WTC11 (cell line): ENCODE results near the gene CIB1. TPM values are rescaled to one million over a fixed set of nuclear protein-coding genes. Genes with fewer than 3 reads are reported as not detected.

Experiments
- ATAC-seq: fragments of 200-7000 bp; cut with Tn5 transposase; 2 replicates; pipeline ENCODE4 v1.10.0; 2021; ENCODE audit warnings: mild to moderate bottlenecking, moderate library complexity
- CTCF ChIA-PET: fragments of 300-600 bp; sonication (Branson Sonifier 250); formaldehyde crosslinking; loops from one replicate; lab custom pipeline; 2021; ENCODE audit warnings: antibody characterized with exemption; lab: Charles Lee
- POLR2A ChIA-PET: fragments of 350-600 bp; sonication (Branson Sonifier 250); formaldehyde crosslinking; loops from one replicate; lab custom pipeline; 2021; ENCODE audit warnings: antibody characterized with exemption; lab: Charles Lee
- DNase-seq: peaks from one replicate; pipeline ENCODE4 v3.0.0; 2021; ENCODE audit warnings: low spot score
- H3K27ac Mint-ChIP-seq: 2 replicates; pipeline ENCODE4 v1.8.0; 2021; ENCODE audit warnings: mixed read lengths
- H3K27me3 Mint-ChIP-seq: 2 replicates; pipeline ENCODE4 v1.8.0; 2021; ENCODE audit warnings: low read depth, mild to moderate bottlenecking, moderate library complexity, mixed read lengths
- H3K36me3 Mint-ChIP-seq: 2 replicates; pipeline ENCODE4 v1.8.0; 2021; ENCODE audit warnings: mixed read lengths
- H3K4me1 Mint-ChIP-seq: 2 replicates; pipeline ENCODE4 v1.8.0; 2022; ENCODE audit warnings: mixed read lengths
- H3K4me3 Mint-ChIP-seq: 2 replicates; pipeline ENCODE4 v1.8.0; 2021; ENCODE audit warnings: mild to moderate bottlenecking, moderate library complexity, mixed read lengths
- H3K9me3 Mint-ChIP-seq: 2 replicates; pipeline ENCODE4 v1.8.0; 2021; ENCODE audit warnings: mixed read lengths
- CREM ChIP-seq: sonication (generic); formaldehyde crosslinking; IDR thresholded peaks from 2 replicates; pipeline ENCODE4 v1.8.1; 2022; ENCODE audit warnings: mild to moderate bottlenecking, missing genetic modification reagents, moderate library complexity
- ETV6 ChIP-seq: sonication (generic); formaldehyde crosslinking; IDR thresholded peaks from 2 replicates; pipeline ENCODE4 v1.8.1; 2022; ENCODE audit warnings: mild to moderate bottlenecking, missing genetic modification reagents
- FOXK1 ChIP-seq: sonication (generic); formaldehyde crosslinking; IDR thresholded peaks from 2 replicates; pipeline ENCODE4 v1.8.0; 2022; ENCODE audit warnings: mild to moderate bottlenecking, moderate library complexity, missing genetic modification reagents
- NFE2L1 ChIP-seq: sonication (generic); formaldehyde crosslinking; IDR thresholded peaks from 2 replicates; pipeline ENCODE4 v1.8.1; 2023; ENCODE audit warnings: missing genetic modification reagents
- OVOL2 ChIP-seq: fragments of 250-450 bp; sonication (Bioruptor Pico); IDR thresholded peaks from 2 replicates; pipeline ENCODE4 v1.9.0; 2021; ENCODE audit warnings: mild to moderate bottlenecking, borderline replicate concordance
- SMAD4 ChIP-seq: sonication (generic); formaldehyde crosslinking; IDR thresholded peaks from 2 replicates; pipeline ENCODE4 v1.8.0; 2022; ENCODE audit warnings: mild to moderate bottlenecking, missing genetic modification reagents
- SOX15 ChIP-seq: fragments of 250-450 bp; sonication (Bioruptor Pico); IDR thresholded peaks from 2 replicates; pipeline ENCODE4 v1.9.0; 2021; ENCODE audit warnings: mild to moderate bottlenecking
- TCF7 ChIP-seq: sonication (generic); formaldehyde crosslinking; IDR thresholded peaks from 2 replicates; pipeline ENCODE4 v1.8.0; 2022; ENCODE audit warnings: mild to moderate bottlenecking, low read depth, missing genetic modification reagents, moderate library complexity
- TP53 ChIP-seq: sonication (generic); formaldehyde crosslinking; IDR thresholded peaks from 2 replicates; pipeline ENCODE4 v1.8.1; 2023; ENCODE audit warnings: mild to moderate bottlenecking, missing genetic modification reagents
- ZNF121 ChIP-seq: sonication (generic); formaldehyde crosslinking; IDR thresholded peaks from 2 replicates; pipeline ENCODE4 v1.8.0; 2023; ENCODE audit warnings: missing genetic modification reagents
- ZNF263 ChIP-seq: sonication (generic); formaldehyde crosslinking; IDR thresholded peaks from 2 replicates; pipeline ENCODE4 v1.8.1; 2022; ENCODE audit warnings: low read depth, mild to moderate bottlenecking, moderate library complexity, missing genetic modification reagents
- ZNF423 ChIP-seq: fragments of 250-450 bp; sonication (Bioruptor Pico); IDR thresholded peaks from 2 replicates; pipeline ENCODE4 v2.1.2; 2022; ENCODE audit warnings: mild to moderate bottlenecking, moderate library complexity
- total RNA-seq: library from RNA; stranded (reverse); gene quantifications from 3 replicates; pipeline ENCODE4 v1.2.3, GENCODE V29; 2021
- TF ChIP-seq, protein P1 (sequence below): sonication (generic); formaldehyde crosslinking; IDR thresholded peaks from 2 replicates; pipeline ENCODE4 v1.8.0; 2022; ENCODE audit warnings: mild to moderate bottlenecking, missing genetic modification reagents
- TF ChIP-seq, protein P2 (sequence below): fragments of 200-600 bp; IDR thresholded peaks from 2 replicates; pipeline ENCODE4 v1.8.0; 2022; ENCODE audit warnings: antibody characterized with exemption
- TF ChIP-seq, protein P3 (sequence below): fragments of 250-450 bp; sonication (Bioruptor Pico); IDR thresholded peaks from 2 replicates; pipeline ENCODE4 v2.1.2; 2022; ENCODE audit warnings: mild to moderate bottlenecking, moderate library complexity
- TF ChIP-seq, protein P4 (sequence below): sonication (generic); formaldehyde crosslinking; IDR thresholded peaks from 2 replicates; pipeline ENCODE4 v1.8.1; 2023; ENCODE audit warnings: mild to moderate bottlenecking, moderate library complexity, missing genetic modification reagents
- TF ChIP-seq, protein P5 (sequence below): sonication (generic); formaldehyde crosslinking; IDR thresholded peaks from 2 replicates; pipeline ENCODE4 v1.8.1; 2022; ENCODE audit warnings: missing genetic modification reagents, borderline replicate concordance

The CIB1 gene
- total RNA-seq, 1 experiment from 2014 or later: 29.6 TPM

DNA sequence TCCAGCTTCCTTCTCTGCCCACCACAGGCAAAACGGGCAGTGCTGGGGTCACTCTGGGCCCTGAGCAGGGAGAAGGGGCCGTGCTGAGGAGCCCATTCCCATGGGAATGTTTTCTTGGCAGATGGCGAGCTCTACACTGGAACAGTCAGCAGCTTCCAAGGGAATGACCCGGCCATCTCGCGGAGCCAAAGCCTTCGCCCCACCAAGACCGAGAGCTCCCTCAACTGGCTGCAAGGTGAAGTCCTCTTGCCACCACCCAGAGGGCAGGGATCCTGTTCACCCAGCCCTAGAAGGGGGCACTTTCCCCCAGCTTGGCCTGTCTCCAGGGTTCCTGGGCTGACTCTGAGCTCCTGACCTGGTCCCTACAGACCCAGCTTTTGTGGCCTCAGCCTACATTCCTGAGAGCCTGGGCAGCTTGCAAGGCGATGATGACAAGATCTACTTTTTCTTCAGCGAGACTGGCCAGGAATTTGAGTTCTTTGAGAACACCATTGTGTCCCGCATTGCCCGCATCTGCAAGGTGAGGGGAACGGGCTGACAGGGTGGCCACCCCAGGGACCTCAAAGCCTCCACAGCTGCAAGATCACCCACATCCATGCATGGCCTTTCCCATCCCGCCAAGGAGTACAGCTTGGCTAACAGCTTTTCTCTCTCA is 12.4 kb downstream of the CIB1 start:
- POLR2A ChIA-PET: interaction anchor here (0.6 to 1.5 kb wide), 6 partner anchors 12 to 119 kb away, joined by 3 to 12 read pairs (median 4); partner anchors contain the start of genes CIB1, GDPGP1 and IDH2
- peaks cover 31% of the 10 kb centered on the region for H3K36me3 Mint-ChIP-seq
- DNase-seq (peak; percentile 81), ATAC-seq (peak; percentile 93)
- H3K27ac Mint-ChIP-seq: no peak overlapping the region
- peaks cover 5% of the 10 kb centered on the region for H3K4me1 Mint-ChIP-seq
- TF ChIP-seq TP53 (no peak), NFE2L1 (CRISPR knock-in tag) (no peak), ETV6 (peak; percentile 35; the same call in 1 of the 2 replicates), SMAD4 (CRISPR knock-in tag) (no peak), ZNF263 (CRISPR knock-in tag) (no peak), ZNF121 (CRISPR knock-in tag) (0 out of 2 replicates have a peak, but pooled peaks have one; percentile 3), FOXK1 (0 out of 2 replicates have a peak, but pooled peaks have one; percentile 28), ZNF423 (CRISPR knock-in tag) (0 out of 2 replicates have a peak, but pooled peaks have one; percentile 24)
- TF ChIP-seq, protein P1, sequence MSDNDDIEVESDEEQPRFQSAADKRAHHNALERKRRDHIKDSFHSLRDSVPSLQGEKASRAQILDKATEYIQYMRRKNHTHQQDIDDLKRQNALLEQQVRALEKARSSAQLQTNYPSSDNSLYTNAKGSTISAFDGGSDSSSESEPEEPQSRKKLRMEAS (CRISPR knock-in tag): no peak
- TF ChIP-seq, protein P2, sequence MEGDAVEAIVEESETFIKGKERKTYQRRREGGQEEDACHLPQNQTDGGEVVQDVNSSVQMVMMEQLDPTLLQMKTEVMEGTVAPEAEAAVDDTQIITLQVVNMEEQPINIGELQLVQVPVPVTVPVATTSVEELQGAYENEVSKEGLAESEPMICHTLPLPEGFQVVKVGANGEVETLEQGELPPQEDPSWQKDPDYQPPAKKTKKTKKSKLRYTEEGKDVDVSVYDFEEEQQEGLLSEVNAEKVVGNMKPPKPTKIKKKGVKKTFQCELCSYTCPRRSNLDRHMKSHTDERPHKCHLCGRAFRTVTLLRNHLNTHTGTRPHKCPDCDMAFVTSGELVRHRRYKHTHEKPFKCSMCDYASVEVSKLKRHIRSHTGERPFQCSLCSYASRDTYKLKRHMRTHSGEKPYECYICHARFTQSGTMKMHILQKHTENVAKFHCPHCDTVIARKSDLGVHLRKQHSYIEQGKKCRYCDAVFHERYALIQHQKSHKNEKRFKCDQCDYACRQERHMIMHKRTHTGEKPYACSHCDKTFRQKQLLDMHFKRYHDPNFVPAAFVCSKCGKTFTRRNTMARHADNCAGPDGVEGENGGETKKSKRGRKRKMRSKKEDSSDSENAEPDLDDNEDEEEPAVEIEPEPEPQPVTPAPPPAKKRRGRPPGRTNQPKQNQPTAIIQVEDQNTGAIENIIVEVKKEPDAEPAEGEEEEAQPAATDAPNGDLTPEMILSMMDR: peak; percentile 35; the same call in 1 of the 2 replicates
- TF ChIP-seq, protein P3, sequence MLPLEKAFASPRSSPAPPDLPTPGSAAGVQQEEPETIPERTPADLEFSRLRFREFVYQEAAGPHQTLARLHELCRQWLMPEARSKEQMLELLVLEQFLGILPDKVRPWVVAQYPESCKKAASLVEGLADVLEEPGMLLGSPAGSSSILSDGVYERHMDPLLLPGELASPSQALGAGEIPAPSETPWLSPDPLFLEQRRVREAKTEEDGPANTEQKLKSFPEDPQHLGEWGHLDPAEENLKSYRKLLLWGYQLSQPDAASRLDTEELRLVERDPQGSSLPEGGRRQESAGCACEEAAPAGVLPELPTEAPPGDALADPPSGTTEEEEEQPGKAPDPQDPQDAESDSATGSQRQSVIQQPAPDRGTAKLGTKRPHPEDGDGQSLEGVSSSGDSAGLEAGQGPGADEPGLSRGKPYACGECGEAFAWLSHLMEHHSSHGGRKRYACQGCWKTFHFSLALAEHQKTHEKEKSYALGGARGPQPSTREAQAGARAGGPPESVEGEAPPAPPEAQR (CRISPR knock-in tag): no peak
- TF ChIP-seq, protein P4, sequence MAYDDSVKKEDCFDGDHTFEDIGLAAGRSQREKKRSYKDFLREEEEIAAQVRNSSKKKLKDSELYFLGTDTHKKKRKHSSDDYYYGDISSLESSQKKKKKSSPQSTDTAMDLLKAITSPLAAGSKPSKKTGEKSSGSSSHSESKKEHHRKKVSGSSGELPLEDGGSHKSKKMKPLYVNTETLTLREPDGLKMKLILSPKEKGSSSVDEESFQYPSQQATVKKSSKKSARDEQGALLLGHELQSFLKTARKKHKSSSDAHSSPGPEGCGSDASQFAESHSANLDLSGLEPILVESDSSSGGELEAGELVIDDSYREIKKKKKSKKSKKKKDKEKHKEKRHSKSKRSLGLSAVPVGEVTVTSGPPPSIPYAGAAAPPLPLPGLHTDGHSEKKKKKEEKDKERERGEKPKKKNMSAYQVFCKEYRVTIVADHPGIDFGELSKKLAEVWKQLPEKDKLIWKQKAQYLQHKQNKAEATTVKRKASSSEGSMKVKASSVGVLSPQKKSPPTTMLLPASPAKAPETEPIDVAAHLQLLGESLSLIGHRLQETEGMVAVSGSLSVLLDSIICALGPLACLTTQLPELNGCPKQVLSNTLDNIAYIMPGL (CRISPR knock-in tag): 0 out of 2 replicates have a peak, but pooled peaks have one; percentile 49
- TF ChIP-seq, protein P5, sequence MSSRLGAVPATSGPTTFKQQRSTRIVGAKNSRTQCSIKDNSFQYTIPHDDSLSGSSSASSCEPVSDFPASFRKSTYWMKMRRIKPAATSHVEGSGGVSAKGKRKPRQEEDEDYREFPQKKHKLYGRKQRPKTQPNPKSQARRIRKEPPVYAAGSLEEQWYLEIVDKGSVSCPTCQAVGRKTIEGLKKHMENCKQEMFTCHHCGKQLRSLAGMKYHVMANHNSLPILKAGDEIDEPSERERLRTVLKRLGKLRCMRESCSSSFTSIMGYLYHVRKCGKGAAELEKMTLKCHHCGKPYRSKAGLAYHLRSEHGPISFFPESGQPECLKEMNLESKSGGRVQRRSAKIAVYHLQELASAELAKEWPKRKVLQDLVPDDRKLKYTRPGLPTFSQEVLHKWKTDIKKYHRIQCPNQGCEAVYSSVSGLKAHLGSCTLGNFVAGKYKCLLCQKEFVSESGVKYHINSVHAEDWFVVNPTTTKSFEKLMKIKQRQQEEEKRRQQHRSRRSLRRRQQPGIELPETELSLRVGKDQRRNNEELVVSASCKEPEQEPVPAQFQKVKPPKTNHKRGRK (CRISPR knock-in tag): 0 out of 2 replicates have a peak, but pooled peaks have one; percentile 67
- TF ChIP-seq, all 79 proteins: peak for 7
- Mint-ChIP-seq H3K4me3 (no peak overlapping the region), H3K27me3 (no peaks in the 10 kb centered on the region), H3K9me3 (no peaks in the 10 kb centered on the region)
- CTCF ChIA-PET: interaction anchor here (0.6 to 3.5 kb wide), 45 partner anchors 9 to 548 kb away, joined by 3 to 110 read pairs (median 5); partner anchors contain the start of genes CIB1, GDPGP1, IDH2 and NGRN

DNA sequence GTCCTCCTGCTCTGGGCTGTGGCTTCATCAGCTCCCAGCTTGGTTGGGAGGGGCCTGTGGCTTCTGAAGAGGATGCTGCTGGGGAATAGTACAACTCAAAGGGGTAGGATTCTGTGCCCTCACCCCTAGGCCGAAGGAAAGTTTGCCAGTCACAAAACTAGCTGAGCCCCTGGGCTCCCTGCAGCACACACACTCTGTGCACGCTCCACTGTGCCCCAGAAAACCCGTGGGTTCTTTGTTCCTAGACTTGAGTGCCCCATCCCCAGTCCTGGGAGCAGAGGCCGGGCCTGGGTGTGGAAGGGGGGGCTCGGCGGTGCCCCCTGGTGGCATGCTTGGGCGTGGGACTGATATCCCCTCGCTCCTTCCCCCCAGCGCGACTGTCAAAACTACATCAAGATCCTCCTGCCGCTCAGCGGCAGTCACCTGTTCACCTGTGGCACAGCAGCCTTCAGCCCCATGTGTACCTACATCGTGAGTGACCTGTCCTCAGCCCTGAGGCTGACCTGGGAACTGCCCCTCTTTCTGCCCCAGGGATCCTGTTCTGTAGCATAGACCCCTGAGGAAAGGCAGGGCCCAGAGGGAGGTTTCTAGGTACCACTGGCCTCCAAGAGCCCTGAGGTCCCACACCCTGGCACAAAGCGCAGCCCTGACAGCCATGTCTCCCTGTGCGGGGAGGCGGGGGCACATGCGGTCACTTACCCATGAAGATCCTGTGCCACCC is 14.2 kb downstream of the CIB1 start:
- Mint-ChIP-seq H3K36me3 (peaks cover 18% of the 10 kb centered on the region), H3K27me3 (no peaks in the 10 kb centered on the region), H3K4me1 (peaks cover 10% of the 10 kb centered on the region), H3K27ac (peak overlapping the region; percentile 5), H3K9me3 (no peaks in the 10 kb centered on the region), H3K4me3 (no peak overlapping the region)
- DNase-seq (peak; percentile 77), ATAC-seq (peak; percentile 78)
- TF ChIP-seq SOX15 (CRISPR knock-in tag) (no peak), CREM (no peak), OVOL2 (CRISPR knock-in tag) (no peak), ETV6 (peak; percentile 58; the same call in 1 of the 2 replicates), TCF7 (CRISPR knock-in tag) (no peak)
- TF ChIP-seq, protein P2: peak; percentile 77
- POLR2A ChIA-PET: interaction anchor here (0.9 kb wide), 1 partner anchor 46 kb away, joined by 3 read pairs; the partner anchor contains the start of gene NGRN
- CTCF ChIA-PET: interaction anchor here (0.5 to 1.8 kb wide), 6 partner anchors 14 to 78 kb away, joined by 3 to 14 read pairs (median 6); partner anchors contain the start of genes CIB1, GDPGP1 and SEMA4B
